HCT116 (cell line): ENCODE data around the gene HOXD10.

ENCODE experiments used
- EZH2 ChIP-seq: fragments of 200-600 bp; sonication (generic); IDR thresholded peaks from 2 replicates; pipeline ENCODE4 v1.6.1; 2017; ENCODE audit warnings: antibody characterized with exemption, mixed run types
- TF ChIP-seq, protein P1 (sequence below), 3 experiments: fragments of 200-600 bp in 1 of 3; sonication (generic) in 1 of 3; IDR thresholded peaks in 2 of 3; conservative IDR thresholded peaks in 1 of 3; 2 replicates each; pipeline ENCODE4 v1.5.1; 2012 to 2017; ENCODE audit warnings: low read depth in 2 of 3, low read length in 2 of 3, antibody characterized with exemption in 1 of 3, borderline replicate concordance in 1 of 3, control low read depth in 1 of 3, mild to moderate bottlenecking in 1 of 3, mixed read lengths in 1 of 3, mixed run types in 1 of 3, moderate library complexity in 1 of 3; ENCODE audit not compliant: insufficient read depth in 1 of 3

DNA sequence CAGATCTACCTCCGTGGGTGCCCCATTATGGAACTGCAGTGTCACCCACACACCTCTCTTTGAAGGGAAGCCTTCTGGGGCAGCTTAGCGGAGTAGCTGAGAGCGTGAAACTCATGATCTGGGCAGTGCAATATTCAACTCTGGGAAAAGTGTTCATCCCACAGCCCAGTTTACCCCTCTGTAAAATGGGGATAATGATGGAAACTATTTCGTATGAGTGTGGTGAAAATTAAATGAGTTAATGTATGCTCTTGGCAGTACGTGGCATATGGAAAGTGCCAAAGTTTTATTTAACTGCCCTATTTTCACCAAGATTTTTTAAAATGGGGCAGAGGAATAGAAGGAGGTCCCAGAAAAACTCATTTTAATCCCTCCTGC is 44.3 kb upstream of the HOXD10 start:
- TF ChIP-seq, protein P1, sequence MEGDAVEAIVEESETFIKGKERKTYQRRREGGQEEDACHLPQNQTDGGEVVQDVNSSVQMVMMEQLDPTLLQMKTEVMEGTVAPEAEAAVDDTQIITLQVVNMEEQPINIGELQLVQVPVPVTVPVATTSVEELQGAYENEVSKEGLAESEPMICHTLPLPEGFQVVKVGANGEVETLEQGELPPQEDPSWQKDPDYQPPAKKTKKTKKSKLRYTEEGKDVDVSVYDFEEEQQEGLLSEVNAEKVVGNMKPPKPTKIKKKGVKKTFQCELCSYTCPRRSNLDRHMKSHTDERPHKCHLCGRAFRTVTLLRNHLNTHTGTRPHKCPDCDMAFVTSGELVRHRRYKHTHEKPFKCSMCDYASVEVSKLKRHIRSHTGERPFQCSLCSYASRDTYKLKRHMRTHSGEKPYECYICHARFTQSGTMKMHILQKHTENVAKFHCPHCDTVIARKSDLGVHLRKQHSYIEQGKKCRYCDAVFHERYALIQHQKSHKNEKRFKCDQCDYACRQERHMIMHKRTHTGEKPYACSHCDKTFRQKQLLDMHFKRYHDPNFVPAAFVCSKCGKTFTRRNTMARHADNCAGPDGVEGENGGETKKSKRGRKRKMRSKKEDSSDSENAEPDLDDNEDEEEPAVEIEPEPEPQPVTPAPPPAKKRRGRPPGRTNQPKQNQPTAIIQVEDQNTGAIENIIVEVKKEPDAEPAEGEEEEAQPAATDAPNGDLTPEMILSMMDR (IDR thresholded peaks at IDR 0.05 in 2 of 3, conservative IDR thresholded peaks at IDR 0.05 in 1 of 3; ENCODE audit: borderline replicate concordance in 1 of 3, insufficient read depth in 1 of 3, low read depth in 2 of 3, low read length in 2 of 3) = no peak
- no peak for TF ChIP-seq EZH2
